SK-N-SH treated with all-trans-retinoic acid at 6 μM for 48 hours (cell line): ENCODE data around the gene SOX6.
A peak's percentile ranks its signal among the peaks of the same experiment; 100 is the strongest.

Source experiments
- ATAC-seq: fragments of 200-7000 bp; cut with Tn5 transposase; 3 replicates; pipeline ENCODE4 v1.9.1; 2020; ENCODE audit warnings: mild to moderate bottlenecking, moderate library complexity
- ARNTL ChIP-seq: fragments of 450-650 bp; formaldehyde crosslinking; IDR thresholded peaks from 2 replicates; pipeline ENCODE4 v1.5.0; 2020; ENCODE audit warnings: low read depth, mild to moderate bottlenecking, moderate library complexity, borderline replicate concordance
- BACH2 ChIP-seq: fragments of 250-450 bp; sonication (Bioruptor Pico); IDR thresholded peaks from 2 replicates; pipeline ENCODE4 v1.9.0; 2021; ENCODE audit warnings: mild to moderate bottlenecking, borderline replicate concordance
- CREB5 ChIP-seq: fragments of 250-450 bp; sonication (Bioruptor Pico); IDR thresholded peaks from 2 replicates; pipeline ENCODE4 v1.5.1; 2020; ENCODE audit warnings: low read depth, mild to moderate bottlenecking, moderate library complexity
- CSDC2 ChIP-seq: fragments of 250-450 bp; sonication (Bioruptor Pico); IDR thresholded peaks from 2 replicates; pipeline ENCODE4 v1.5.0; 2020; ENCODE audit warnings: mild to moderate bottlenecking, moderate library complexity
- ESRRG ChIP-seq: fragments of 250-450 bp; sonication (Bioruptor Pico); IDR thresholded peaks from 2 replicates; pipeline ENCODE4 v1.6.1; 2021; ENCODE audit warnings: mild to moderate bottlenecking
- GLIS3 ChIP-seq: fragments of 250-450 bp; sonication (Bioruptor Pico); IDR thresholded peaks from 2 replicates; pipeline ENCODE4 v1.5.0; 2020; ENCODE audit warnings: mild to moderate bottlenecking, moderate library complexity
- ISL1 ChIP-seq: fragments of 250-450 bp; sonication (Bioruptor Pico); IDR thresholded peaks from 2 replicates; pipeline ENCODE4 v2.1.2; 2022; ENCODE audit warnings: mild to moderate bottlenecking, moderate library complexity
- OSR1 ChIP-seq: fragments of 250-450 bp; sonication (Bioruptor Pico); IDR thresholded peaks from 2 replicates; pipeline ENCODE4 v1.8.0; 2022; ENCODE audit warnings: moderate library complexity, mild to moderate bottlenecking, inconsistent platforms
- POU6F1 ChIP-seq: fragments of 250-450 bp; sonication (Bioruptor Pico); IDR thresholded peaks from 2 replicates; pipeline ENCODE4 v1.8.0; 2021; ENCODE audit warnings: low read depth, mild to moderate bottlenecking, moderate library complexity, borderline replicate concordance
- PPARA ChIP-seq: fragments of 250-450 bp; sonication (Bioruptor Pico); IDR thresholded peaks from 2 replicates; pipeline ENCODE4 v1.5.0; 2020; ENCODE audit warnings: mild to moderate bottlenecking, borderline replicate concordance
- RARB ChIP-seq: fragments of 250-450 bp; sonication (Bioruptor Pico); IDR thresholded peaks from 2 replicates; pipeline ENCODE4 v1.8.0; 2021; ENCODE audit warnings: mild to moderate bottlenecking, moderate library complexity
- SNAI2 ChIP-seq: fragments of 250-450 bp; sonication (Bioruptor Pico); IDR thresholded peaks from 2 replicates; pipeline ENCODE4 v1.5.0; 2020; ENCODE audit warnings: mild to moderate bottlenecking, moderate library complexity
- TCF4 ChIP-seq: fragments of 250-450 bp; sonication (Bioruptor Pico); IDR thresholded peaks from 2 replicates; pipeline ENCODE4 v1.8.0; 2021; ENCODE audit warnings: mild to moderate bottlenecking, moderate library complexity, borderline replicate concordance
- TOX ChIP-seq: fragments of 250-450 bp; sonication (Bioruptor Pico); IDR thresholded peaks from 2 replicates; pipeline ENCODE4 v1.8.0; 2021; ENCODE audit warnings: mild to moderate bottlenecking, moderate library complexity, borderline replicate concordance
- ZC3H10 ChIP-seq: fragments of 250-450 bp; sonication (Bioruptor Pico); IDR thresholded peaks from 2 replicates; pipeline ENCODE4 v1.5.1; 2021; ENCODE audit warnings: mild to moderate bottlenecking, moderate library complexity
- ZFP3 ChIP-seq: fragments of 250-450 bp; sonication (Bioruptor Pico); IDR thresholded peaks from 2 replicates; pipeline ENCODE4 v1.5.0; 2020; ENCODE audit warnings: mild to moderate bottlenecking, moderate library complexity
- ZFP30 ChIP-seq: fragments of 450-650 bp; formaldehyde crosslinking; IDR thresholded peaks from 2 replicates; pipeline ENCODE4 v1.5.0; 2022; ENCODE audit warnings: mild to moderate bottlenecking, moderate library complexity
- ZNF565 ChIP-seq: fragments of 450-650 bp; formaldehyde crosslinking; conservative IDR thresholded peaks from 2 replicates; pipeline ENCODE4 v1.5.0; 2020; ENCODE audit warnings: low read depth, mild to moderate bottlenecking, moderate library complexity
- ZNF70 ChIP-seq: fragments of 450-650 bp; formaldehyde crosslinking; IDR thresholded peaks from 2 replicates; pipeline ENCODE4 v1.5.0; 2020; ENCODE audit warnings: mild to moderate bottlenecking, moderate library complexity
- ZNF8 ChIP-seq: fragments of 450-650 bp; formaldehyde crosslinking; IDR thresholded peaks from 2 replicates; pipeline ENCODE4 v1.5.0; 2020; ENCODE audit warnings: mild to moderate bottlenecking, moderate library complexity
- TF ChIP-seq, protein P1 (sequence below): fragments of 250-450 bp; sonication (Bioruptor Pico); IDR thresholded peaks from 2 replicates; pipeline ENCODE4 v1.5.0; 2020; ENCODE audit warnings: mild to moderate bottlenecking, moderate library complexity
- TF ChIP-seq, protein P2 (sequence below): fragments of 250-450 bp; sonication (Bioruptor Pico); IDR thresholded peaks from 2 replicates; pipeline ENCODE4 v1.8.0; 2020; ENCODE audit warnings: mild to moderate bottlenecking, moderate library complexity, borderline replicate concordance

The SOX6 gene

GRCh38 chr11:16347928-16348685 is 8.2 kb downstream of the SOX6 start:
- TF ChIP-seq ZNF70 (CRISPR knock-in tag) = no peak
- ATAC-seq = peak; percentile 70; the same call in 2 of the 3 replicates

DNA sequence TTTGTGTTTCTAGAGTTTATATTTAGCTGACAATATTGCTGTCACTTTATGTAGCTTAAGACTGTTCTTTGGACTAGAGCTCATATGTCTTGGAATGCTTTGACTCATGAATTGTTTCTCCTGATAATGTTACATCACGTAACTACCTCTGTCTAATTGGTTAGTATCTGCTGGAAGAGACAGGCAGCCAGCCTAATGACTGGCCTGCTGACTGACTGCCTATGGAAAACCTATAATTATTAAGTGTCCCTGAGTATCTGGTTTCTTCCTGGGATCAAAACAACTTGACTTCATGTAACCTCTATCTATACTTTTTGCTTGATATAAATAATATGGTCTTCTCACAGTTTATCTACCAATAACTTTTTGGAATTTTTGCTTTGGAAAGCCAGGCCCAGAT is 9.4 kb downstream of the SOX6 start:
- ATAC-seq = peak; percentile 88
- TF ChIP-seq TOX (CRISPR knock-in tag) (no peak), ZFP3 (CRISPR knock-in tag) (no peak), ESRRG (CRISPR knock-in tag) (no peak), ZFP30 (no peak), SNAI2 (CRISPR knock-in tag) (no peak), POU6F1 (CRISPR knock-in tag) (no peak), RARB (CRISPR knock-in tag) (no peak), OSR1 (no peak), ZNF8 (CRISPR knock-in tag) (no peak), ZNF70 (CRISPR knock-in tag) (no peak), ZNF565 (no peak), TCF4 (CRISPR knock-in tag) (no peak), ZC3H10 (no peak), ISL1 (no peak), CSDC2 (CRISPR knock-in tag) (no peak), CREB5 (no peak), BACH2 (CRISPR knock-in tag) (no peak)
- TF ChIP-seq, protein P1, sequence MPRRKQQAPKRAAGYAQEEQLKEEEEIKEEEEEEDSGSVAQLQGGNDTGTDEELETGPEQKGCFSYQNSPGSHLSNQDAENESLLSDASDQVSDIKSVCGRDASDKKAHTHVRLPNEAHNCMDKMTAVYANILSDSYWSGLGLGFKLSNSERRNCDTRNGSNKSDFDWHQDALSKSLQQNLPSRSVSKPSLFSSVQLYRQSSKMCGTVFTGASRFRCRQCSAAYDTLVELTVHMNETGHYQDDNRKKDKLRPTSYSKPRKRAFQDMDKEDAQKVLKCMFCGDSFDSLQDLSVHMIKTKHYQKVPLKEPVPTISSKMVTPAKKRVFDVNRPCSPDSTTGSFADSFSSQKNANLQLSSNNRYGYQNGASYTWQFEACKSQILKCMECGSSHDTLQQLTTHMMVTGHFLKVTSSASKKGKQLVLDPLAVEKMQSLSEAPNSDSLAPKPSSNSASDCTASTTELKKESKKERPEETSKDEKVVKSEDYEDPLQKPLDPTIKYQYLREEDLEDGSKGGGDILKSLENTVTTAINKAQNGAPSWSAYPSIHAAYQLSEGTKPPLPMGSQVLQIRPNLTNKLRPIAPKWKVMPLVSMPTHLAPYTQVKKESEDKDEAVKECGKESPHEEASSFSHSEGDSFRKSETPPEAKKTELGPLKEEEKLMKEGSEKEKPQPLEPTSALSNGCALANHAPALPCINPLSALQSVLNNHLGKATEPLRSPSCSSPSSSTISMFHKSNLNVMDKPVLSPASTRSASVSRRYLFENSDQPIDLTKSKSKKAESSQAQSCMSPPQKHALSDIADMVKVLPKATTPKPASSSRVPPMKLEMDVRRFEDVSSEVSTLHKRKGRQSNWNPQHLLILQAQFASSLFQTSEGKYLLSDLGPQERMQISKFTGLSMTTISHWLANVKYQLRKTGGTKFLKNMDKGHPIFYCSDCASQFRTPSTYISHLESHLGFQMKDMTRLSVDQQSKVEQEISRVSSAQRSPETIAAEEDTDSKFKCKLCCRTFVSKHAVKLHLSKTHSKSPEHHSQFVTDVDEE = no peak

GRCh38 chr11:16341853-16342252 is 14.5 kb downstream of the SOX6 start:
- TF ChIP-seq SNAI2 (CRISPR knock-in tag) (no peak), OSR1 (no peak), PPARA (CRISPR knock-in tag) (no peak), ZC3H10 (no peak), ESRRG (CRISPR knock-in tag) (no peak), ISL1 (no peak), ARNTL (CRISPR knock-in tag) (no peak), ZNF8 (CRISPR knock-in tag) (no peak), ZFP3 (CRISPR knock-in tag) (no peak), POU6F1 (CRISPR knock-in tag) (no peak), CREB5 (no peak), GLIS3 (CRISPR knock-in tag) (no peak), ZNF565 (no peak), ZNF70 (CRISPR knock-in tag) (no peak), RARB (CRISPR knock-in tag) (no peak), TCF4 (CRISPR knock-in tag) (no peak), CSDC2 (CRISPR knock-in tag) (no peak), TOX (CRISPR knock-in tag) (no peak), ZFP30 (no peak)
- TF ChIP-seq, protein P2, sequence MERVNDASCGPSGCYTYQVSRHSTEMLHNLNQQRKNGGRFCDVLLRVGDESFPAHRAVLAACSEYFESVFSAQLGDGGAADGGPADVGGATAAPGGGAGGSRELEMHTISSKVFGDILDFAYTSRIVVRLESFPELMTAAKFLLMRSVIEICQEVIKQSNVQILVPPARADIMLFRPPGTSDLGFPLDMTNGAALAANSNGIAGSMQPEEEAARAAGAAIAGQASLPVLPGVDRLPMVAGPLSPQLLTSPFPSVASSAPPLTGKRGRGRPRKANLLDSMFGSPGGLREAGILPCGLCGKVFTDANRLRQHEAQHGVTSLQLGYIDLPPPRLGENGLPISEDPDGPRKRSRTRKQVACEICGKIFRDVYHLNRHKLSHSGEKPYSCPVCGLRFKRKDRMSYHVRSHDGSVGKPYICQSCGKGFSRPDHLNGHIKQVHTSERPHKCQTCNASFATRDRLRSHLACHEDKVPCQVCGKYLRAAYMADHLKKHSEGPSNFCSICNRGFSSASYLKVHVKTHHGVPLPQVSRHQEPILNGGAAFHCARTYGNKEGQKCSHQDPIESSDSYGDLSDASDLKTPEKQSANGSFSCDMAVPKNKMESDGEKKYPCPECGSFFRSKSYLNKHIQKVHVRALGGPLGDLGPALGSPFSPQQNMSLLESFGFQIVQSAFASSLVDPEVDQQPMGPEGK (CRISPR knock-in tag) = no peak
- no peak for ATAC-seq
